Astrocyte (in vitro differentiated cells and primary cell): ENCODE data around the gene RGS14. TPM values are rescaled to one million over a fixed set of nuclear protein-coding genes. Genes with fewer than 3 reads are reported as not detected.

Experiments
- DNase-seq: peaks from one replicate; pipeline ENCODE4 v3.0.0-alpha.2; 2010; ENCODE audit warnings: low read depth
- FAIRE-seq: peaks from 2 replicates; lab custom pipeline; 2011; peaks lifted over from hg19 to GRCh38; lab: Jason Lieb, UNC
- H2AFZ ChIP-seq: 2 replicates; pipeline ENCODE4 v1.6.0; 2012; ENCODE audit warnings: low read depth, low read length, inconsistent platforms
- H3K27ac ChIP-seq: 2 replicates; pipeline ENCODE4 v1.5.1; 2011; ENCODE audit warnings: low read depth, low read length, inconsistent platforms
- H3K27me3 ChIP-seq: 2 replicates; pipeline ENCODE4 v1.6.0; 2011; ENCODE audit warnings: low read length, inconsistent platforms; ENCODE audit not compliant: insufficient read depth
- H3K36me3 ChIP-seq: 2 replicates; pipeline ENCODE4 v1.5.1; 2011; ENCODE audit warnings: low read length, inconsistent platforms; ENCODE audit not compliant: insufficient read depth
- H3K4me1 ChIP-seq: 2 replicates; pipeline ENCODE4 v1.5.1; 2011; ENCODE audit warnings: low read length, inconsistent platforms; ENCODE audit not compliant: insufficient read depth
- H3K4me2 ChIP-seq: 2 replicates; pipeline ENCODE4 v1.6.0; 2012; ENCODE audit warnings: low read length, inconsistent platforms
- H3K4me3 ChIP-seq: 2 replicates; pipeline ENCODE4 v1.5.1; 2011; ENCODE audit warnings: low read depth, mild to moderate bottlenecking, low read length, inconsistent platforms; ENCODE audit not compliant: insufficient read depth
- H3K79me2 ChIP-seq: 2 replicates; pipeline ENCODE4 v1.6.0; 2012; ENCODE audit warnings: mild to moderate bottlenecking, low read length, inconsistent platforms; ENCODE audit not compliant: insufficient read depth
- H3K9ac ChIP-seq: 2 replicates; pipeline ENCODE4 v1.6.0; 2012; ENCODE audit warnings: mild to moderate bottlenecking, low read length, inconsistent platforms
- H3K9me3 ChIP-seq: 2 replicates; pipeline ENCODE4 v1.5.1; 2012; ENCODE audit warnings: low read depth, mild to moderate bottlenecking, low read length, inconsistent platforms; ENCODE audit not compliant: insufficient read depth
- H4K20me1 ChIP-seq: 2 replicates; pipeline ENCODE4 v1.6.0; 2012; ENCODE audit warnings: low read length, inconsistent platforms; ENCODE audit not compliant: insufficient read depth
- H3K27ac Mint-ChIP-seq: one replicate; pipeline ENCODE4 v1.8.0; 2021; ENCODE audit warnings: mild to moderate bottlenecking, mixed read lengths; ENCODE audit not compliant: unreplicated experiment
- H3K27me3 Mint-ChIP-seq: one replicate; pipeline ENCODE4 v1.8.0; 2021; ENCODE audit warnings: low read depth, mixed read lengths; ENCODE audit not compliant: unreplicated experiment
- H3K36me3 Mint-ChIP-seq: one replicate; pipeline ENCODE4 v1.8.0; 2021; ENCODE audit warnings: low read depth, mixed read lengths; ENCODE audit not compliant: unreplicated experiment
- H3K4me1 Mint-ChIP-seq: one replicate; pipeline ENCODE4 v1.8.0; 2021; ENCODE audit warnings: low read depth, mixed read lengths; ENCODE audit not compliant: unreplicated experiment
- H3K4me3 Mint-ChIP-seq: one replicate; pipeline ENCODE4 v1.8.0; 2021; ENCODE audit warnings: mild to moderate bottlenecking, moderate library complexity, mixed read lengths; ENCODE audit not compliant: unreplicated experiment
- H3K9me3 Mint-ChIP-seq: one replicate; pipeline ENCODE4 v1.8.0; 2021; ENCODE audit warnings: mild to moderate bottlenecking, mixed read lengths; ENCODE audit not compliant: unreplicated experiment
- EZH2 ChIP-seq: IDR thresholded peaks from 2 replicates; pipeline ENCODE4 v1.6.1; 2012; ENCODE audit warnings: mild to moderate bottlenecking, low read length, inconsistent platforms; ENCODE audit not compliant: insufficient read depth
- total RNA-seq: library from RNA; stranded (reverse); gene quantifications from 2 replicates; pipeline ENCODE4 v1.2.1, GENCODE V29; 2021
- TF ChIP-seq, protein P1 (sequence below): IDR thresholded peaks from 2 replicates; pipeline ENCODE4 v1.5.1; 2011; ENCODE audit warnings: low read depth, mild to moderate bottlenecking, inconsistent platforms, low read length, moderate library complexity; ENCODE audit not compliant: insufficient read depth

RGS14 gene
- total RNA-seq, 1 donor from 2014 or later = 7.8 TPM

DNA sequence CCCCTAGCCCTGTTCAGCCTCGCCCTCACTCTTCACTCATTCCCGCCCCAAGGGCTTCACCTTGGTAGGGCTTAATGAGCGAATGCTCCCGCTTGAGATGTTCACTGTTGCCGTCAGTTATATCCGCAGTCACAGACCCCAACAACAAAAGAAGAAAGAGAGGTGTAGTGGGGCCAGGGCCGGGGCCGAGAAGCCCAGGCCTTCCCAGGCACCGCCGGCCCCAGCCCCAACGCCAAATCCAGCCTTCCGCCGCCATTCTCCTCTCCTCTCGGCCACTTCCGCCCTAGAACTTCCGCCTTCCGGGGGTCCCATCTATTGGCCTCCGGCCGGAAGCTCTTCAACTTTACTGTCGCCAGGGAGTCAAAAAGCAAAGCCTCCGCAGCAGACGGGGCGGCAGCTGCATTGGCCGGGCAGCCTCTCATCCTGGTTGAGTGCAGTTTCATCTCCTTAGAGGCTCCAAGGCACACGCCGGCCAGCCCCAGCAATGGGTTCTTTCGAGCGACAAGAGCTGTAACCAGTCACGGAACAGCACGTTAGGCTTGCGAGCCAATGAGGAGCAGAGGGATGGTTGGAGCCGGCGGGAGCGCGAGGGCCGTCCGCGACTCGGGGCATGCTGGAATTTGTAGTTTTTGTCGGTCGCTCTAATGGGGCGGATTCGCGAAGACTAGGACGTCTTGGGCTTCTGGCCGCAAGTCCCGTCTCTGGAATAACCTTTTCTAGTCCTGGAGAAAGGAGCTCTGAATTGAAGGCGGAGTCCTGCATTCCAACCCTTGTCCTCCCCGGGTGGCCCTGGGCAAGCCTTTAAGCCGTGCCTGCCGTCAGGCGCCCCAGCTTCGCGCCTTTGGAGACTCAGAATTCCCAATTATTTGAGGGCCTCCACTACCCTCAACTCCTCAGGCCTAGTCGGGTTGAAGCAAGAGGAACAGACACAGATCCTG is 6.1 kb upstream of the RGS14 start, which contains the start of gene LMAN2:
Gene LMAN2 (minus strand): TSS at position 277 of the 938 bp plus-strand sequence. CDS start 21 bp downstream, at position 256.
- Histone ChIP-seq H3K27me3 (no peaks in the 10 kb centered on the region), H3K9ac (peak within 1 kb of the TSS; percentile 93), H3K36me3 (peaks cover 17% of the 10 kb centered on the region), H2AFZ (peak within 1 kb of the TSS; percentile 88), H3K4me2 (peak within 1 kb of the TSS; percentile 93), H4K20me1 (peaks cover 34% of the 10 kb centered on the region), H3K4me1 (peaks cover 18% of the 10 kb centered on the region), H3K27ac (peak within 1 kb of the TSS; percentile 96), H3K4me3 (peak within 1 kb of the TSS; percentile 90), H3K9me3 (no peaks in the 10 kb centered on the region), H3K79me2 (peaks cover 46% of the 10 kb centered on the region)
- peak within 1 kb of the TSS; percentile 98 for H3K27ac Mint-ChIP-seq
- H3K4me3 Mint-ChIP-seq = peak within 1 kb of the TSS; percentile 98
- H3K4me1 Mint-ChIP-seq = peaks cover 21% of the 10 kb centered on the region
- peaks cover 6% of the 10 kb centered on the region for H3K9me3 Mint-ChIP-seq
- peaks cover 2% of the 10 kb centered on the region for H3K36me3 Mint-ChIP-seq
- peaks cover 5% of the 10 kb centered on the region for H3K27me3 Mint-ChIP-seq
- DNase-seq (peak; percentile 96), FAIRE-seq (no peak)
- TF ChIP-seq EZH2 = no peak
- TF ChIP-seq, protein P1, sequence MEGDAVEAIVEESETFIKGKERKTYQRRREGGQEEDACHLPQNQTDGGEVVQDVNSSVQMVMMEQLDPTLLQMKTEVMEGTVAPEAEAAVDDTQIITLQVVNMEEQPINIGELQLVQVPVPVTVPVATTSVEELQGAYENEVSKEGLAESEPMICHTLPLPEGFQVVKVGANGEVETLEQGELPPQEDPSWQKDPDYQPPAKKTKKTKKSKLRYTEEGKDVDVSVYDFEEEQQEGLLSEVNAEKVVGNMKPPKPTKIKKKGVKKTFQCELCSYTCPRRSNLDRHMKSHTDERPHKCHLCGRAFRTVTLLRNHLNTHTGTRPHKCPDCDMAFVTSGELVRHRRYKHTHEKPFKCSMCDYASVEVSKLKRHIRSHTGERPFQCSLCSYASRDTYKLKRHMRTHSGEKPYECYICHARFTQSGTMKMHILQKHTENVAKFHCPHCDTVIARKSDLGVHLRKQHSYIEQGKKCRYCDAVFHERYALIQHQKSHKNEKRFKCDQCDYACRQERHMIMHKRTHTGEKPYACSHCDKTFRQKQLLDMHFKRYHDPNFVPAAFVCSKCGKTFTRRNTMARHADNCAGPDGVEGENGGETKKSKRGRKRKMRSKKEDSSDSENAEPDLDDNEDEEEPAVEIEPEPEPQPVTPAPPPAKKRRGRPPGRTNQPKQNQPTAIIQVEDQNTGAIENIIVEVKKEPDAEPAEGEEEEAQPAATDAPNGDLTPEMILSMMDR = no peak

DNA sequence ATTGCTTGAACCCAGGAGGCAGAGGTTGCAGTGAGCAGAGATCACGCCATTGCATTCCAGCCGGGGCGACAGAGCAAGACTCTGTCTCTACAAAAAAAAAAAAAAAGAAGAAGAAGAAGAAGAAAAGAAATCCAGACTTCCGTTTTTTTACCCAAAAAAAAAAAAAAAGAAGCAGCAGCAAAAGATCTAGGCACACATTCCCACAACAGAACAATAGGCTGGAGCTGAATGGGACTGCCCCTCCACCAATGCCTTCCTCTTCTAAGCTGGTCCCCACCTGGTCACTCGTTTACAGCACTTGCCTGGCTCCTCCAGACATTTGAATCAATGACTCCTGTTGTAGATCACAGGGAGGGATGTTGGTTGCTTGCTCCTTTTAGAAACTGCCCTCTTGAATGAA is 4.6 kb upstream of the RGS14 start:
- no peak overlapping the region for H3K9ac ChIP-seq
- Mint-ChIP-seq H3K27ac (peak overlapping the region; percentile 47), H3K4me3 (peak overlapping the region; percentile 45), H3K4me1 (peaks cover 29% of the 10 kb centered on the region), H3K36me3 (peaks cover 2% of the 10 kb centered on the region), H3K27me3 (peaks cover 5% of the 10 kb centered on the region), H3K9me3 (peaks cover 6% of the 10 kb centered on the region)
- H3K27ac ChIP-seq = no peak overlapping the region
- H3K36me3 ChIP-seq = peaks cover 7% of the 10 kb centered on the region
- H3K4me1 ChIP-seq = peaks cover 25% of the 10 kb centered on the region
- TF ChIP-seq, protein P1 = no peak
- TF ChIP-seq EZH2 = no peak
- no peaks in the 10 kb centered on the region for H3K9me3 ChIP-seq
- no peaks in the 10 kb centered on the region for H3K27me3 ChIP-seq
- H3K4me2 ChIP-seq = no peak overlapping the region
- H3K4me3 ChIP-seq = no peak overlapping the region
- DNase-seq (no peak), FAIRE-seq (no peak)
- peaks cover 21% of the 10 kb centered on the region for H4K20me1 ChIP-seq
- peaks cover 32% of the 10 kb centered on the region for H3K79me2 ChIP-seq
- H2AFZ ChIP-seq = no peak overlapping the region

DNA sequence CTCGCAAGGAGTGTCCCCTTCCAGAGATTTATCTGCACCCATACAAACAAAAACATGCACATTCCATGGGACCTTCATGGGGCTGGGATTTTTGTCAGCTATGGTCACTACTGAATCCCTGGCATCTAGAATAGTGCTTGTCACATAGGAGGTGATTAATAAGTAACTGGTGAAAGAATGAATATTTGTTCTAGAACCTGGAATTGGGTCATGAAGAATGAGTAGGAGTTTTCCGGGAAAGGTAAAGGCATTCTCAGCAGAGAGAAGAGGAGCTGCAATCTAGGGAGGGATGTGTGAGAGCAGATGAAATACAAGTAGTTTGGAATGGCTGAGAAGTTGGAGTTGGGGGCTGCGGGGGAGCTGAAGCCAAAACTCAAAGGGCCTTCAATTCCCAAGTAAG is 3.5 kb upstream of the RGS14 start:
- Histone ChIP-seq H3K9me3 (no peaks in the 10 kb centered on the region), H3K27ac (no peak overlapping the region), H3K4me1 (peaks cover 26% of the 10 kb centered on the region), H3K79me2 (peaks cover 21% of the 10 kb centered on the region), H4K20me1 (peaks cover 14% of the 10 kb centered on the region), H2AFZ (no peak overlapping the region), H3K9ac (no peak overlapping the region), H3K36me3 (peaks cover 4% of the 10 kb centered on the region), H3K4me3 (no peak overlapping the region), H3K27me3 (no peaks in the 10 kb centered on the region), H3K4me2 (no peak overlapping the region)
- H3K27me3 Mint-ChIP-seq = peaks cover 12% of the 10 kb centered on the region
- no peak overlapping the region for H3K4me3 Mint-ChIP-seq
- peaks cover 6% of the 10 kb centered on the region for H3K9me3 Mint-ChIP-seq
- FAIRE-seq = no peak
- no peak overlapping the region for H3K27ac Mint-ChIP-seq
- TF ChIP-seq EZH2 = no peak
- TF ChIP-seq, protein P1 = no peak
- peaks cover 2% of the 10 kb centered on the region for H3K36me3 Mint-ChIP-seq
- peaks cover 27% of the 10 kb centered on the region for H3K4me1 Mint-ChIP-seq
- DNase-seq = no peak
